HG03159 (cell line): ENCODE measurements around the gene FAM228A.
A peak's percentile ranks its signal among the peaks of the same experiment; 100 is the strongest.
"Not testable (repeated sequence)": the region's sequence is repeated elsewhere in the genome, so short reads cannot be mapped to it uniquely, and the experiment has no call there.

Experiments used
- ATAC-seq: cut with Tn5 transposase; IDR thresholded peaks from one replicate; pipeline ENCODE4 v1.9.1; 2021; ENCODE audit warnings: mild to moderate bottlenecking, moderate library complexity; ENCODE audit not compliant: unreplicated experiment

FAM228A gene

DNA sequence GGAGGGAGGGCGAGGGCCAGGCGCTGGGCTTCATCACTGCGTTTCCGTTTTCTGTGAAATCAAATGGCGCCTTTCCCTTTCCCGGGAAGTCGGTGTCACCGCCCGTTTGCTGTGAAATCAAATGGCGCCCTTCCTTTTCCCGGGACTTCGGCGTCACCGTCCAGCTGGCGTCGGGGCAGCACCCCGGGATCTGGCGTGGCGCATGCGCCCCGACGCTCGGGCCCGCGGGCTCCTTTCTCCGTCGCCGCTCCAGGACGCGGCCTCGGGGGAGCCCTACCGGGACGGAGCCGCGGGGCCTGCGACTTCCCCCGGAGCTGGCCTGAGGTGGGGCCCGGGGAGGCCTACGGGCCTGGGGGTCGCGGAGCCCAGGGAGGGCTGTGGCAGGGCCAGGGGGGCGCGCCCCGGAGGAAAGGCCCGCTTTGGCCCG is at the start of gene FAM228A:
Gene FAM228A, plus strand, starts transcription at position 203 of the 427 bp plus-strand sequence. CDS start 428 bp downstream, outside the sequence.
- no peak for ATAC-seq

DNA sequence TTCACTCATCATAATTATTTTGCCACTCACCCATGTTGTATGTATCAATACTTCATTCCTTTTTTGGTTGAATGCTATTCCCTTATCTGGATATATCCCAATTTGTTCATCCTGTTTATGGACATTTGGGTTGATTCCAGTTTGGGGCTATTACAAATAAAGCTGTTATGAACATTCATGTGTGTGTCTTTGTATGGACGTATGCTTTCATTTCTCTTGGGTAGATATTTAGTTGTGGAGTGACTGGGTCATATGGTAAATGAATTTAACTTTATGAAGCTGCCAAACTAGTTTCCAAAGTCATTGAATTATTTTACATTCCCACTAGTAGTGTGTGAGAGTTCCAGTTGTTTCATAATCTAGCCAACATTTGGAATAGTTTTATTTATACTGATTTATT is 48.9 kb upstream of the FAM228A start:
- no peak for ATAC-seq

DNA sequence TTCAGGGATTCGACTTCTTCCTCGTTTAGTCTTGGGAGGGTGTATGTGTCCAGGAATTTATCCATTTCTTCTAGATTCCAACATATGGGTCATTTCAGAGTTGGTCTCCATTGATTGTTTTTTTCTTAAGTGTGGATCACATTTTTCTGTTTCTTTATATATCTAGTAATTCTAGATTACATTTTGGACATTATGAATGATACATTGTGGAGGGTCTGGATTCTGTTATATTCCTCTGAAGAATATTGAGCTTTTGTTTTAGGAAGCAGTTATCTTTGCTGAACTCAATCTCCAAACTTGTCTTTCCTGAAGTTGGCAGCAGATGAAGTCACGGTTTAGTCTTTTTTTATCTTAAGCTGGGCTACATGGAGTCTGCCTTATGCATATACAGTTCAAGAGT is 42.3 kb upstream of the FAM228A start:
- no peak for ATAC-seq

DNA sequence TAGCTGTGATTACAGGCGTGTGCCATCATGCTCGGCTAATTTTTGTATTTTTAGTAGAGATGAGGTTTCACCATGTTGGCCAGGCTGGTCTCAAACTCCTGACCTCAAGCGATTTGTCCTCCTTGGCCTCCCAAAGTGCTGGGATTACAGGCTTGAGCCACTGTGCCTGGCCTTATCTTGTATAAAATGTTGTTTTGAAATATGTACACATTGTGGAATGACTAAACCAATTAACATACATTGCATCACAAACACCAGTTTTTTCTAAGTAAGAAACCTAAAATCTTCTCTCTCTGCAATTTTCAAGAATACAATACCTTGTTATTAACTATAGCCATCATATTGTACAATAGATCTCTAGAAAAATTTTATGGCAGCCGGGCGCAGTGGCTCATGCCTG is 34.5 kb upstream of the FAM228A start:
- not testable (repeated sequence) for ATAC-seq

DNA sequence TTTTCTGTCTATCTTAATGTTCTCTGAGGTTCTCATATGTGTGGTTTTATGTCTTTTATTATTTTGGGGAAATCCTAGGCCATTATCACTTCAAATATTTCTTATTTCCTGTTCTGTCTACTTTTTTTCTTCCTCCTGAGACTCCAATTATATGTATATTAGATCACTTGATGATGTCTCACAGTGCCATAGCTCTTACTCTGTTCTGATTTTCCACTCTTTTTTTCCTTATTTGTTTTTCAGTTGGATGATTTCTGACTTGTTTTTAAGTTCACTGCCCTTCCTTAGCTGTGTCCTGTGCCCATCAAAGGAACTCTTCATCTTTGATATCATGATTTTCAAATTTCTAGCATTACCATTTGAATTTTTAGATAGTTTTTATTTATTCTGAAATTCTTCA is 27.5 kb upstream of the FAM228A start:
- no peak for ATAC-seq

DNA sequence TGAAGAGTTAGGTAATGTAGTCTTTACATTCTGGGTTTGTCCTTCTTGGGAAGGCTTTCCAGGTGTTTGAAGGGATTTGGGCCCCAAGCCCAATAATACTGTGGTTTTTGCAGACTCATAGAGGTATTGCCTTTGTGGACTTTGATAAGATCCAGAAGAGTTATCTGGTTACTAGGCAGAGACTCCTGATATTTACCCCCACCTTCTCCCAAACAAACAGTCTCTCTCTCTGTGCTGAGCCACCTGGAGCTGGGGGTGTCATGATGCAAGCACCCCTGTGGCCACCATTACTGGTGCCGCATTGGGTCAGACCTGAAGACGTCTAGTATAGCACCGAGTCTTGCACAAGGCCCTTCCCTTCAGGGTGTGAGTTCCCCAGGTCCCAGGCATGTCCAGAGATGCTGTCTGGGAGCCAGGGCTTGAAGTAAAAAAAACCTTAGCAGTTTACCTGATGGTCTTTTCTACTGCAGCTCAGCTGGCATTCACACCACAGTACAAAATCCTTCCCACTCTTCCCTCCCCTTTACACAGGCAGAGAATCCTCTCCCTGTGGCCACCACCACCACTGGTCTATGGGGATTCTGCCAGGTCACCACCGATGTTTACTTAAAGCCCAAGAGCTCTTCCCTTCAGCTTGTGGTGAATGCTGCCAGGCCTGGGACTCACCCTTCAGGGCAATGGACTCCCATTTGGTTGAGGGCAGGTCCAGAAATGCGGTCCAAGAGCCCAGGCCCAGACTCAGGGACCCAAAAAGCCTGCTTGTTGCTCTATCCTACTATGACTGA is 22.2 kb upstream of the FAM228A start:
- no peak for ATAC-seq

DNA sequence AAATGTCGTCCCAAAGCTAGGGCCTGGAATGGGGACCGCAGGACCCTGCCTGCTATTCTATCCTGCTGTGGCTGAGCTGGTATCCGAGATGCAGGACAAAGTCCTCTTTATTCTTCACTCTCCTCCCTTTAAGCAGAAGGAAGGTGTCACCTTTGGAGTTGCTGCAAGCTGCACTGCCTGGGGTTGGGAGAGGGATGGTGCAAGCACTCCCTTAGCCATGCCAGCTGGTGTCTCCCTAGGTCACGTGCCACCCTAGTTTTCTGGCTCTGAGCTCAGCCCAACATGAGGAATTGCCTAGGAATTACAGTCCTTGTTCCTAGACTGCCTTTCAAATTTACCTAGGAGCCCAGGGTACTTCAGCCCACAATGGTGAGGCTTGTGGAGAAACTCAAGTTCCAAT is 21.4 kb upstream of the FAM228A start:
- ATAC-seq: no peak

DNA sequence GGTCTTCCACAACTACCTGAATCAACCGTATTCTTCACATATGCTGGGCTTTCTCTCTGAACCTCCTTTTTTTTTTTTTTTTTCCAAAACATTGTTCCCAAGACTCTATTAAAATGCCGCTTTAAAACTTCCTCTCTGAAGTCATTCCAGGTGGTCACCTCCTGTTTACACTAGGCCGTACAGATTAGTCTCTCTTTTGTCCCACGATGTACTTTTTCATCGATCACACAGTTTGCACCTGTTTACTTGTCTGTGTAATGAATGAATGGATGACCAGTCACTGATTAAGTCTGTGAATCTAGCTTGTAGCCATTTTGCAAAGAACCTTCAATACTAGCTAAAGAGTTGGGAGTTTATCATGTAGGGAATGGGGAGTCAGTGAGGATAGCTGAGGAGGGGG is 16.7 kb upstream of the FAM228A start:
- no peak for ATAC-seq

DNA sequence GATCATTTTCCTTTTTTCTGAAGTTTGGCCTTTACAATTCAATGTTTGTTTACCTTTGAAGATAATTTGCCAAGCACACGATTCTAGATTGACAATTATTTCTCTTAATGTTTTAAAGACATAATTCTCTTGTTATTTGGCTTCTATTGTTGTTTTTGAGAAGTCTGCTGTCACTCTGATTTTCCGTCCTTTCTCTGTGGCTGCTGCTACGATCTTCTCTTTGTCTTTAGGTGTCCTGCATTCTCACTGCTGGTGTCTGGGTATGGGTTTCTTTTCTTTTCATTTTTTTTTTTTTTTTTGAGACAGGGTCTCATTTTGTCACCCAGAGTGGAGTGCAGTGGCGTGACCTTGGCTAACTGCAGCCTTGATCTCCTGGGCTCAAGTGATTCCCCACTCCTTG is 15.1 kb upstream of the FAM228A start:
- ATAC-seq: no peak

DNA sequence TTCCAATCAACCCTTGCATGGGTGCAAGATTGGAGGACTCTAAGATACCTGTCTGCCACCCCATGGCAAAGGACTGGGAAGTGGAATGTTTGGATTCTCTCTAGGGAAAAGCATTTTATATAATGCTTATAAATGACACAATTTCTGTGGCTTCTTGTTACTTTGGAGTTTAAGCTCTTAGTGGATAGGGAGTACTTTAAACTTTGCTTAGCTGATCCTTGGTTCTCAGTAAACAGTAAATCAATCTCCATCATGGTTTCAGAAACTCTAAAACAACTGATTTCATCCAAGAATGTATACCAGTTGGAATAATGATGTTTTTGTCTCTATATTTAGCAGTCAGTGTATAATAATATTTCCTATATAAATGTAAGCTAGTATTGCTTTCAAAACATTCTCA is 14.1 kb upstream of the FAM228A start:
- ATAC-seq: no peak

DNA sequence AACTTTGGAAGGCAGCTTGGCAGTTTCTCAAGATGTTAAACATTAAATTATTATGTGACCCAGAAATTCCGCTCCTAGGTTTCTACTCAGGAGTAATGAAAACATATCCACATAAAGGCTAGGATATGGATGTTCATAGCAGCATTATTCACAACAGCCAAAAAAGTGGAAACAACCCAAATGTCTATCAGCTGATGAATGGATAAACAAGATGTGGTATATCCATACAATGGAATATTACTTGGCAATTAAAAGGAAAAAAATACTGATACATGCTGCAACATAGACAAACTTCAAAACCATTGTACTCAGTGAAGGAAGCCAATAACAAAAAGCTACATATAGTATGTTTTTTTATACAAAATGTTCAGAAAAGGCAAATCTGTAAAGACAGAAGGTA is 12.4 kb upstream of the FAM228A start:
- no peak for ATAC-seq

DNA sequence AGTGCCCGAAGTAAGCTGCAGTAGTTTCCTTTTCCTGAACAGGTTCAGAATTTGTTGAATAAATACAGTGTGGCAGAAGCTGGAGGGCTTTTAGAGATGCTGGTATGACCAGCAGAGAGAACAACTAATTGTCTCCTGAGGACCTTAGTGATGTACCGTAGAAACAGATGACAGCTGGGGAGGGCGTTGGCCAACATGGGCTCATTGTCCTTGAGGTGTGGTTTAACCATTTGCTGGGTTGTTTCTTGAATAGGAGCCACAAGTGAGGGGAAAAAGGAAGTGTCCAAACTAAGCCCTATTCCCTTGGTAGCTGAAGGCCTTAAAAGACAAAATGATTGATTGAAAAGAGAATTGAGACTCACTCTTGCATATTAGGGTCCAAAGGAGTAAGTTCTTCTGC is 11.7 kb upstream of the FAM228A start:
- ATAC-seq: no peak

DNA sequence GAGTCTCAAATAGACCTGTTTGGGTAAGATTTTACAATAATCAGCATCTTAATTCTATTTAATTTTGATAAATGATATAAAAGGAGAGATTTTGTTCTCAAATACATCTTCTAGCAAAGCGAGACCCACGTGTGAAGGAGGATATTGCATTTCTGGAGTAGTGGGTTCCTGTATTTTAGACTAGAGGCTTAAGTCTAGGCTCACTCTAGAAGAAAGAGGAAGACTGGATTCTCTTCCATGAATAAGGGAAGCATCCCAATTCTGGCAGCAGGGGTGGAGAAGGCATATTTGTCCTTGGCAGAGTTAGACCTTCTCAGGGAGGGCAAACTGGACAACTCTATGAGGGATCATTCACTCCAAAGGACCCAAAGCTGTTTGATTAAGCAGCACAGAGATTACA is 11.3 kb upstream of the FAM228A start:
- ATAC-seq: no peak

DNA sequence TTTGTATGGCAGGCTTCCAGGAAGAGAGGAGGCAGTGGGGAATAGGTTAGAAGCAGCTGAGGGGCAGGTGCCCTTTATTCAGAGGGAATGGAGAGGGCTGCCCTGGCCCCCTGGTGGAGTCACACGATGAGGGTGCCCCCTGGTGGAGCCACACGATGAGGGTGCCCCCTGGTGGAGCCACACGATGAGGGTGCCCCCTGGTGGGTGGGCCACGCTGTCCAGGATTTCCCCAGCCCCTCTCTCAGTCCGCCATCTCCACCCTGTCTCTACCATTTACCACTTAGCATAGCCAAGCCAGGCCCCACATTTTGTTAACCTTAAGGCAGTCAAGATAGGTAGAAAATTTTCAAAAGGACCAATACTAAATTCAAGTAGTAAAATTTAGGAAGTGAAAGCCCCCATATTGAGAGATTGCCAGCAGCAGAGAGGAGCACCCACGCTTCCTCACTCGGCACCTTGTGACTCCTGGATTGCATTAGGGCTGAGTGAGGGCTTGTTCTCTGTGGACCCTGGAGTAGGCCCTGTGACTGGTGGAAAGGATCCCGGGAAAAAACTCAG is 10.4 kb upstream of the FAM228A start:
- ATAC-seq: peak; percentile 73

DNA sequence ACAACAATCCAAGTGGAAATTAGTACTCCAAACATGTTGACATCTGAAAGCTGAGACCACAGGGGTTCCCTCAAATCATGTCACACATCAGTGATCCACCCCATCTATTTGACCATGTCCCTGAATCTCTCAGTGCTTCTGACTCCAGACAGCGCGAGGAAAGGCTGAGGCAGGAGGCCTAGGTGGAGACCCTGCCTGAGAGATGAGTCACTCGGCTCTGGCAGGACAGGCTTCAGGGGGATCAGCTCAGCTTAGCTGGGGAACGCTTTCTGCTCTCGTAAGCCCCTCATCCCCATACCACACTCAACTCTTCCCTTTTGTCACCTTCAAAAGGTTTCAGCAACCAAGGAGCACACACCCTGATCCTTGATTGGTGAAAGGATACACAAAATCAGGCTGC is 5.8 kb upstream of the FAM228A start:
- no peak for ATAC-seq

DNA sequence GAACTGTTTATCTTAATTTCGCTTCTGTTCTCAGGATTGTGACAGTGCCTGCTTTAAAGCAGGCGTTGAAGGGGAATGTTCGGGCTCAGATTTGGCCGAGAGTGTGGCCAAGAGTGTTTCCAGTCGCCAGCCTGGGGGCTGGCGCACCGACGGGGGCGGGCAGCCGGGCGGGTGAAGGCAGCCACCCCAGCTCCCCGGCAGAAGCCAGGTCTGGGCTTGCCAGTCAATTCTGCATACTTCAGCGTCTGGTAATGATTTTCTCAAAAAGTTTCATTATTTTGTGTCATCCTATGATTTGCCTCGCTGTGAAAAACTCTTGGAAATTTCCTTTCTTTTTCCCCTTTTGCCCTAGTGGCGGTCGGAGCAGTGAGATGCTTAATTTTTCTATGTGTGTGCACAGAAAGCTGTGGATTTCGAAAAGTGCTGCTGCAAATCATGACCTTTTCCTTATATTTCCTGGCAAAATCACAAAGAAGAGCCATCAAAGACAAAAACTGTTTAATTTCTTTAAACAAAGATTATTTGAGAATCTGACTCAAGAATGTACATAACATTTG is 856 bp downstream of the FAM228A start:
- no peak for ATAC-seq

DNA sequence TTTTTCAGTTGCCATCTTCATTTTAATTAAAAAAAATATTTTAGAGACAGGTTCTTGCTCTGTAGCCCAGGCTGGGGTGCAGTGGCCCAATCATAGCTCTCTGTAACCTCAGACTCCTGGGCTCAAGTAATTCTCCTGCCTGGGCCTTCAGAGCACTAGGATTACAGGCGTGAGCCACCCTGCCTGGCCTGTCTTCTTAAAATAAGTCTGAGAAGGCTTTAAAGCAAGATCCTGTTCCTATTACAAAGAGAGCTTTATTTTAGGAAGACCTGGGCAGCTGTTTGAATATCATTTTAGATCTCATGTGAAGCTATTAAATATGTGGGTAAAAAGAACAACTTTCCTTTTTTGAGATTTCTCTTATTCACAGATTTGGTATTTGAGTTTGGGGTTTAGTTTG is 1.5 kb downstream of the FAM228A start:
- no peak for ATAC-seq

DNA sequence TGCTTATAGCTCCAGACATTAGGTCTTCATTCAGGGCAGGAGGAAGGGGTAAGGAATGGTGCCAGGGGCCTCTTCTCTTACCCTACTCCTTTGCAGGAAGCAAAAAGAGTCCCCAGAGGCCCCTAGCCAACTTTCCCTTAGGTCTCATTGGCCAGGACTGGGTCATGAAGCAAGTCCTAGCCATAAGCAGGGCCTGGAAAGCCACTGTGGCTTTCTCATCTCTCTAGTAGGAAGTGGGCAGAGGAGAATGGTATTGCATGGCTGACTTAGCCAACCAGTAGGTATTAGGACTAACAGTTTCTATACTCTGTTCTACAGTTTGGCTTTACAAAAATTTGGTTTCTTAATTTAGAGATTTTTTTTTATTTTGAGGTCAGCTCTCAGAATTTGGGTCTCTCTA is 4.8 kb downstream of the FAM228A start:
- no peak for ATAC-seq

DNA sequence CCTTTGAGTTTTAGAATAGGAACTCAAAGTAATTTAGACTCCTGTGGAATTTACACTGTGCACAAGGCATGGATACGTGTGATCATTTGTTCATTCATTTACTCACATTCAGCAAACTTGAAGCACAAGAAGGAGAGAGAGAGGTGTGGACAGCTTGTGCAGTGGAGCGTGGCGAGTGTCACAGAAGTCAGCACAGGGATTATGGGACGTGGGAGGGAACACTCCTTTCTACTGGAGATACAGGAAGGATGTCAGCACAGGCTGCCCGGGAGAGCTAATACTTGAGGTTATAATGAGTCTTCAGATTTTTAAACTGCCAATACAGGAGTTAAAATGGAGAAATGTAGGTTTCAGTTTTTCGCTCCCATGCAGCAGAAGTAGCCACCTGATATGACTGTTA is 7.0 kb downstream of the FAM228A start:
- ATAC-seq: no peak

DNA sequence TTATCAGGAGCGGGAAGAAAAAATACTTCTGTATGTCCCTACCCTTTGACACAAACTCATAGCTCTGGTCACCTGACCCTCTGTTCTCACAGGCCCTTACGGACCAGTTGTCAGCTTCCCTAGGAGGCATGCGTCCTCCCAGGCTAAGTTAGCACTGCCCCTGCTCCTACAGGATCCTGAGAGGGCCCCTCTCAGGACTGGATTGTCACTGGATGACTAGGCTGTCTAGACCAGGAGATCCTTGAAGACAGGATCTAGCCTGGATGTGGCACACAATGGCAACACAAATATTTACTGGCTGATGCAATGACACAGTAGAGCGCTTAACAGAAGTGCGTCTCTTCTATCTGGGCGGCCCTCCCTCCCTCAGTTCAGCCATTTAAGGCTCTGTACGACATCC is 7.7 kb downstream of the FAM228A start:
- ATAC-seq: no peak

DNA sequence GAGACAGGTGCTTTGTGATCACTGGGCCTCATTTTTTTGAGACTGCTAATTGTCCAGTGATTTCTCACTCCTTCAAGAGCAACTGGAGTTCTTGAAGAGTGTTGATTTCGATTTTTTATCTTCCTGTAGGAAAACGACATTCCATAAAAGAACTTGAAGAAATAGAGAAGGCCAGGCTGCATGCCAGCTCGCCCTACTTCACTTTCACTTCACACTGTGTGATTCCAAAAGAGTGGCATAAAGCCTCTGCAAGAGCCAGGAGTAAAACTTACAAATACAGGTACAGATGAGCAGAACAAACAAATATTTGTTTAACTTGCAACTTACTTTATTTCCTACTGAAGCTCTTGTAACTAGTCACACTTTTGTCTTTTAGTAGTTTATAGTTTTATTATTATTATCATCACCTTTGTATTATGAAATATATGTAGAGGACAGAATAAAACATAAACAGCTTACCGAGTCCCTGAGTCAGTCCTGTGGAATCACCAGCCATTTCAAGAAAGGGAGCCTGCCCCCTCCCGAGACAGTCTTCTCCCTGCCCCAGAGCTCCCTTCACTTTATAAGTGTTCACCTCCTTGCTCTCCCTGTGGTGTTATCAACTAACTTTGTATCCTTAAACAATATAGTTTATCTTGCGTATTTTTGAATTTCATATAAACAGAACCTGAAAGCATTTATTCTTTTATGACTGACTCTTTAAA is 8.7 kb downstream of the FAM228A start:
- no peak for ATAC-seq

DNA sequence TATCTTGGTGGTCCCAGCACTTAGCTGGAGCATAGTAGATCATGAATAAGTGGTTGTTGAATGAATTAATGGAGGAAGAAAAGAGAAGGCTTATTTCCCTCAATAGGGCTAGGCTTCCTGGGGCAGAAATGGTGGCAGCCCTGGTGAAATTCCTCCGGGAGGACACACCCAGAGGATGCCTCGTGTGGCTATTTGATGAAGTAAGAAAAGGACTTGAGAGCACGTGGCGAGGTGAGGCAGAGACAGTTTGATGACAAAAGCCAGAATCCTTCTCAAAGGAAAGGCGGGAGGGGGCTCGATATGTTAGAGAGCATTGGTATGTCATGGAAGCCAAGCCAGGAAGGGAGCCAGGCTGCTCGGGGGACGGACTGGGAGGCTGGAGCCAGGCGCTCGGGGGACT is 14.7 kb downstream of the FAM228A start:
- ATAC-seq: no peak
